D341Med (cell line): Measurements from ENCODE around the gene RGL3.
A peak's percentile ranks its signal among the peaks of the same experiment; 100 is the strongest.
"Not testable (repeated sequence)": the region's sequence is repeated elsewhere in the genome, so short reads cannot be mapped to it uniquely, and the experiment has no call there.

Experiments used
- DNase-seq: peaks from one replicate; pipeline ENCODE4 v3.0.0; 2012; ENCODE audit warnings: low spot score

RGL3 gene

DNA sequence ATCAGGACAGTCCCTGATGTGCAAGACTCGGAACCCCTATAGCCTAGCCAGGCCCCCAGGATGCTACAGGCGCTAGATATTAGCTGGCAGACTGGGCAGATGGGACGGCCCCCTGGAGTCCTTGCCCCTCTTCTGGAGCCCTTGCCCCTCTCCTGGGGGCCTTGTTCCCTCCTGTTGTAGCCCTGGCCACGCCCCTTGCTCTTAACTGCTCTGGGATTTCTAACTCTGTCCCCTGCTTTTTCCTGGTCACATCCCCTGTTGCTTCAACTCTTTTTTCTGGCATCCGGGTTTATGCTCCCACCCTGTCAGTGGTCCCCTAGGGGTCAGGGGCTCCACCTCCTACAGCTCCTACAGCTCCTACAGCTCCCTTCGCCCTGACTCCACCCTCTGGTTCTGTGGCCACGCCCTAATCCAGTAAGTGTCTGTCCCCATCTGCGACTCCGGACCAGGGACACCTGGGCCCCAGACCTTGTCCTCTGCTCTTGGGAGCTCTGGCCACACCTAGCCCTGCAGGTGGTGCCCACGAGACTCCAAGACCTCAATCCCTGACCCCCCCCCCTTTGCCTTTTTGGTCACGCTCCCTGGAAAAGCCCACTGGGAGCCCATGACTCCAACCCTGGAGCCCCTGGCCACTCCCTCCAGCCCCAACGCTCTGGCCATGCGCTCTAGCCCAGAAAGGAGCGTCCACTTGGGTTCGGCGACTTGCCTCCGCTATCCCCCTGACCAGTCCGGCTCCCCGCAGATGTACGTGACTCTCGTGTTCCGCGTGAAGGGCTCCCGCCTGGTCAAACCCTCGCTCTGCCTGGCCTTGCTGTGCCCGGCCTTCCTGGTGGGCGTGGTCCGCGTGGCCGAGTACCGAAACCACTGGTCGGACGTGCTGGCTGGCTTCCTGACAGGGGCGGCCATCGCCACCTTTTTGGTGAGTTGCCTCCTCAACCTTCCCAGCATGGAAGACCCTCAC, 57.1 kb downstream of the RGL3 start:
- peak; percentile 22 for DNase-seq

DNA sequence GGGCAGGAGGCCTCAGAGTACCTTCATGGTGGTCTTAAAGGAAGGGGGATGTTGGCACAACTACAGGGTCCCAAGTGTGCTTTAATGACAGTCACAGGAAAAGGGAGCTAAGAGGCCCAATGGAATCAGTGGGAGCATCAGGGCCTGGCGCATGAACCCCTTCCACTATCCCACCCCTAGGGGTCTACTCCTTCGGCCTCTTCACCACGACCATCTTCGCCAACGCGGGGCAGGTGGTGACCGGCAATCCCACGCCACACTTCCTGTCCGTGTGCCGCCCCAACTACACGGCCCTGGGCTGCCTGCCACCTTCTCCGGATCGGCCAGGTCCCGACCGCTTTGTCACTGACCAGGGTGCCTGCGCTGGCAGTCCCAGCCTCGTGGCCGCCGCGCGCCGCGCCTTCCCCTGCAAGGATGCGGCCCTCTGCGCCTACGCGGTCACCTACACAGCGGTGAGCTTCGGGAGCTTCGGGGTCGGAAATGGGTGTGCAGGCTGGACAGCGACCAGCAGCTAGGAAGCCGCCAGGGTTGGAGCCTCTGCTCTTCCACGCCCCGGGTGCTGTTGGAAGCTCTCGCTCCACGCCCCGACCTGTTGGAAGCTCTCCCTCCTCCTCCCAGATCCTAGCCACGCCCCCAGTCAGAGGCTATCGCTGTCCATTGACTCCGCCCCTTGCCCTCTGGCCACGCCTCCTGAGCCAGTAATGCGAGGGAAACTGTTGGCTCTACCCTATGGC, 57.9 kb downstream of the RGL3 start:
- DNase-seq = peak; percentile 33

DNA sequence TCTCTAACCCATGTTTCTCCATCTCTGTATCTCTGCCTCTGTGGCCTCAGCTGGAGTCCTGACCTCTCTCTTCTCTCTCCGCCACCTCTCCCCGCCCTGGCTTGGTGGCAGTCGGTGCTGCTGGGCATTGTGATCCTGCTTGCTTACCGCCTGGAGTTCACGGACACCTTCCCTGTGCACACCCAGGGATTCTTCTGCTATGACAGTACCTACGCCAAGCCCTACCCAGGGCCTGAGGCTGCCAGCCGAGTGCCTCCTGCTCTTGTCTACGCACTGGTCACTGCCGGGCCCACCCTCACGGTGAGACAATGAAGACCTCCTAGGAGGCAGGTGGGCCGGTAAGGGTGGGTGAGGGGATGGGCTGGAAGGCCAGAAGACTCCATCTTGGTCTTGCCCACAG, 59.7 kb downstream of the RGL3 start:
- DNase-seq = peak; percentile 14

DNA sequence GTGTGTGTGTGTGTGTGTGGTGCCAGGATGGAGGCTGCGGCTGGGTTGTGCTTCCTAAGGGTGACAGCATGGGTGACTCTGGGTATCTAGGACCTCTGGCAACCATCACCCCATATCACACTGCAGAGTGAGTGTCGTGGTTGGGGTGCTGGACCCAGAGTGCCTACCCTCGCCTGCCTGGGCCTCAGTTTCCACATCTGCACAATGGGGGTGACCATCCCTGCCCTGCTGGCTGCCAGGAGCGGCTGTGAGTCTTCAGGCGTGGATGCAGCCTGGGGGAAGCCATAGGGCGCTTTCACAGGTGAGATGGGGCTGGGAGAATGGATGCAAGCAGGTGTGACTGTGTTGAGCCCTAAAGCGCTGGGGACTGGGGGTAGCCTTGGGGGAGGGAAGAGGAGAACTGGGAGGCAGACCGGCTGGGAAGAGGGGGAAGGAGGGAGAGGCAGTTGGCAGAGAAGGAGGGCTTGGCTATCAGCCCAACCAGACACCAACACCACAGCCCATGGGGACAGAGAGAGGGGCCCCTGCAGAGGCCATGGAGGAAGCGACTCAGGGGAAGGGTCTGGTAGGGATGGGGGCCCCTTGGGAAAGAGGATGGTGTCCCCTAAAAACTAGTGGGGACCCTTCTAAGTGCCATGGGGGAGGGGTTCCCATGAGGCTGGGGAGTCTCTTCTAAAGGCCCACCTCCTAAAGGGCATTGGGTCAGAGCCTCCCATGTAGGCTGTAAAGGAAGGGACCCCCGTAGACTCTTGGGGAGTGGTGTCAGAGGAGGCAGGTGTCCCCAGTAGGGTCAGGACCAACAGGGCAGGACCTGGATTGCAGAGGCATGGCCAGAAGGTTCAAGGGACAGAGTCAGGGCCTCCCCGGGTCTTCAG, 62.2 kb downstream of the RGL3 start:
- peak; percentile 36 for DNase-seq

DNA sequence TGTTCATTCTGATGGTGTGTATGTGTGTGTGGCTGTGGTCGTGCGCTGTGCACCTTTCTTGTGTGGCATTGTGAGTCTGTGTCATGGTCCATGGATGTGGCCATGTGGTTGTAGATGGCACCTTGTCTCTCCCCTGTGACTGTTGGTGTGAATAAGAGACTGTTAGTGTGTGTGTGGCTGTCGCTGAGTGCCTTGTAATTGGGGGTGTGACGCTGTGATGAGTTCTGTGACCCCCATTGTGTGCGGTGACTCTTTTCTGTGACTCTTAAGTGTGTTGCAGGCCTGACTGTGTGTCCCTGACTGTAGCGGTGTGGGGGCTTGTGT, 63.1 kb downstream of the RGL3 start:
- no peak for DNase-seq

DNA sequence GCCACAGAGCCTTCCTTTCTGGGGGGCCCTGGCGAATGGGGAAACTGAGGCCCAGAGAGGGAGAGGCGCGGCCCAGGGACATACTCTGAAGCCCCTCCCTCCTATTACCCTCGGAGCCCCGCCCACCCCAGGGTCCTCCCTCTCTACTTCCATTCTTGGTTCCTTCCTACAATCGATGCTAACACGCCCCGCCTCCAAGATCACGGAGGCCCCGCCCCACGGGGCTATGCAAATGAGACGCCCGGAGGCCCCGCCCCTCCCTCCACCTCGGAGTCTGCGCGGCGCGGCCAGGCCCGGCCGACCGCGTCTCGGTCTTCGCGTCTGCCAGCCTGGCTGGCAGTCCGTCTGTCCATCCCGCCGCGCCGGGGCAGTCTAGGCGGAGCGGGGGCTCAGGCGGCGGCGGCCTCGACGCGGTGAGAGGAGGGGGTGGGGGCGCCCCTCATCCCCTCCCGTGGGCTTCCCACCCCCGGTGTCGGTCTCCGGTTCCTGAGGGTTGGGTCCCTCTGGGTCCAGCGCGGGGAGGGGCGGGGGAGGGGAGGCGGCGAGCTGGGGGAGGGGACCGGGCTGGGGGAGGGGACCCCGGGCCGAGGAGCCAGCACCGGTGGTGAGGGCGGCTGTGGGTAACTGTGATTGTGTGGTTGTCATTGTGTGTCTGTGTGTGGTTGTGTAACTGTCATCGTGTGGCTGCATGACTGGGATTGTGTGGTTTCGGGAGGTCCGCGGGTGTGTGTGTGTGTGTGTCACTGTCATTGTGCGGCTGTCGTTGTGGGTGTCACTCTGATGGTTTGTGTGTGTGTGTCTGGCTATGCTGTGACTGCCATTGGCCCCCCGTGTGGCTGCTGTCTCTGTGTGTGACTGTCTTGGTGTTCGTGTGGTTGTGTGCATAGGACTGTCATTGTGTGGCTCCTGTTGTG, 63.7 kb downstream of the RGL3 start, which contains the start of gene PLPPR2:
Gene PLPPR2, plus strand, starts transcription at position 273 of the 914 bp plus-strand sequence. CDS start 2,242 bp downstream, outside the sequence.
- DNase-seq = peak; percentile 98

DNA sequence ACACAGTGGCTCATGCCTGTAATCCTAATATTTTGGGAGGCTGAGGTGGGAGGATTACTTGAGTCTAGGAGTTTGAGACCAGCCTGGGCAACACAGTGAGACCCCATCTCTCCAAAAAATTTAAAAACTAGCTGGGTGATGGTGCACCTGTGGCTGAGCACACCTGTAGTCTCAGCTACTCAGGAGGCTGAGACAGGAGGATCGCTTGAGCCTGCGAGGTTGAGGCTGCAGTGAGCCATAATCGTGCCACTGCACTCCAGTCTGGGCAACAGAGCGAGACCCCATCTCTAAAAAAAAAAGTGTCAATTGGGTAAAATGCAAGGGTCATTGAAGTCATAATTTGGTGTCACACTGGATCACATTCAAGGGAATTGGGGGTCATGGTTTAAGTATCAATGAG, 65.0 kb downstream of the RGL3 start:
- DNase-seq = not testable (repeated sequence)

DNA sequence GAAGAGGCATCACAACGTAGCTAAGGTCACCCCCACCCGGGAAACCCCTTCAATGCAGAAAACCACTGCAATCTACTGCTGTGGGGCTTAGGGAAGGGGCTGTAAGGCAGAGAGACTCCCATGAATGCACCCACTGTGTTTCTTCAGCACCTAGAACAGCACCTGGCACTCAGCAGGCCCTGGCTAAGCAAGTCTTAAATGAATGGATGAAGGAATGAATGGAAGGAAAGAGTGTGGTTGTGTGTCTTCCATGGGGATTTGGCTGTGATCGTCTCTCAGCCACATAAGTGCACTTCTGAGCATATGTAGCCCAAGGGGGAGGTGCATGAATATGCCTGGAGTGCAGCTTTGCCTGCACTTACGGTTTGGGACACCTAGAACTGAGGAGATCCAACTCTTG, 69.9 kb downstream of the RGL3 start:
- DNase-seq = no peak

DNA sequence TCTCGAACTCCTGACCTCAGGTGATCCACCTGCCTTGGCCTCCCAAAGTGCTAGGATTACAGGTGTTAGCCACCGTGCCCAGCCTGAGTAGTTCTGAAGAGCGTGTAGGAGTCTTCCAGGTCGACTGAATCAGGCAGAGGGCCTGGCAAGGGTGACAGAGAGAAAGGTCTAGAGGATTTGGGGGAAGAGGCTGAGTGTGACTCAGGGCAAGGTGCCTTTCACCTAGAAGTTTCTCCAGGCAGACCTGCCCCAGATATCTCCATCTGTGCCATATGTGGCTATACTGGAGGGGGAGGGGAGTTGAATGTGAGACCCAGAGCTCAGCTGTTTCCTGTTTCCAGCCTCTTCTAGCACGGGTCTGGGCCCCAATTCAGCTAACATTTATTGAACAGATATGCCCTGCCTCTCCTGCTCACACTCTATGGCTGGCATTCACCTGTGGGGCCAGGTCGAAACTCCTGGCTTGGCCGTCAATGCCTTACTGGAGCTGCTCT, 71.5 kb downstream of the RGL3 start:
- no peak for DNase-seq

DNA sequence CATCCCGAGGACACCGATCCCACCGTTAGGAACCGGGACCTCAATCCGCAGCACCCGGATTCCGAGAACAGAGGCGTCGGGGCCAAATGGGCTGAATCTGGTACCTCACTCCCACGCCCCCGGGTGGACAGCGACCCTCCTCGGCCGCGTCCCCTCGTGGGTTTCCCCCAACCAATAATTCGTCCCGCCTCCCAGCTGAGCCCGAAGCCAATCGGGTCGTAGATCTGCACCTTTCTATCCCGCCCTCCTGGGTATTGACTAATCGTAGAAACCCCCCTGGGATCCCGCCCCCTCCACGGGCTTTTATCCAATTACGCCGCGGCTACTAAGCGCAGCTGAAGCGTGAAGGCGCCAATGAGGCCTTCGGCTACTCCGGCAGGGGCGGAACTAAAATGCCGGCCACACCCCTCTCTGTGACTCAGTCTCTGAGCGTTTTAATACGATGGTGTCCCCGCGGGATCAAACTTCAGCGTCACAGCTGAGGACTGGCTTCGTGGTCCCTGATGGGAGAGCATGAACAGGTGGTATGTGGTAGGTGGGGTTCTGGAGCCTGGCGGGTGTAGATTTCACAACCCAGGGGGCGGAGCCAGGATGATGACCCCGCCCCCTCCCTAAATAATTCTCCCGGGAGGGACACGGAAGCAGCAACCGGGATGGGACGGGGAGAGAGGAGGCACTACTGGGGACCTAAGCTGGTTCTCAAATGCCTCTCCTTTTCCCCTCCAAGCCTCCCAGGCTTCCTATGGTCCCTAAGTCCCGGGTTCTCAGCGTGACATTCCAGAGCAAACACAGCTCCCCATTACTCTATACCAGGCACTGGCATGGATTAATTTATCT, 72.8 kb downstream of the RGL3 start, which contains the start of the genes CCDC159 and TMEM205:
Gene CCDC159, plus strand, starts transcription at position 416 of the 837 bp plus-strand sequence. Its CDS starts 88 bp downstream, at position 504.
Gene TMEM205, minus strand, starts transcription at position 165 of the 837 bp plus-strand sequence. CDS start 649 bp downstream, outside the sequence.
- DNase-seq = peak; percentile 92

DNA sequence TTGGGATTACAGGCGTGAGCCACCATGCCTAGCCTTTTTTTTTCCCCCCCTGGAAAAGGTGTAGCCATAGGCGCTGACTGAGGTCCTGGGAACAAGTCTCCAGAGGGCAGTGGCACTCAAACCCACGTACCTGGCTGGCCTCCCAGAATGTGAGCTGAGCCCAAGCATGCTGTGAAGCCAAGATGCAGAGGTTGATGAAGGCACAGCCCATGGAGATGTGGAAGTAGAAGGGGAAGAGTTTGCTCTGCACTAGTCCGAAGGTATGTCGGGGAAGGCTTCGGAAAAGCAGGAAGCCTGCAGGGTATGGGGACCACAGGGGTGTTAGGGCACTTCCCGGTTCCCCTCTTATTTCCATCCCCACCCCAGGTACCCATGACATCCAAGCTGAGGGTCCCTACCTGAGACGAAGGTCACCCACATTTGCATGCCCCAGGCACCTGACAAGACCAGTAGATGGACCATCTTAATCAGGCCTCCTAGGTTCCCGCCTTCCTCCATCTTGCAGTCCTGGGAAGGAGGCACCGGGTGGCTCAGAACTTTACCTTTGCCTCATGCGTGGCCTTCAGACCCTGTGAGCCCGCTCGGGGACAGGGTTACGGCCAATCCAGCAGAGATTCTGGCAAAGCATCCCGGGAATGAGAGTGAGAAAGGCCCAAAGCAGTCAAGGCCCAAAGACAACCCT, 73.9 kb downstream of the RGL3 start:
- DNase-seq = peak; percentile 7
